ENCODE measurements around the gene SLC26A2. TPM values are rescaled to one million over a fixed set of nuclear protein-coding genes. Genes with fewer than 3 reads are reported as not detected.

SLC26A2 gene
- total RNA-seq, 2 donors from 2014 or later = 19.4 to 31.0 TPM

- Histone ChIP-seq H3K4me1 (replicated peaks) (no peaks in the 10 kb centered on the region), H3K9me3 (no peaks in the 10 kb centered on the region), H3K4me3 (no peak overlapping the region), H3K27me3 (replicated peaks; ENCODE audit: insufficient read depth) (no peaks in the 10 kb centered on the region), H3K27ac (no peak overlapping the region), H3K36me3 (no peaks in the 10 kb centered on the region)
- no peak for TF ChIP-seq POLR2A (IDR thresholded peaks at IDR 0.05)
- TF ChIP-seq POLR2AphosphoS5 (IDR thresholded peaks at IDR 0.05) = no peak
- no peak for TF ChIP-seq CTCF (IDR thresholded peaks at IDR 0.05)
- intact Hi-C loops (cut with DNase I) = no loop called here
- no peak for DNase-seq (ENCODE audit: low spot score)
These were observed 21.9 kb downstream of the SLC26A2 start for GRCh38 chr5:149982505-149982904.

DNA sequence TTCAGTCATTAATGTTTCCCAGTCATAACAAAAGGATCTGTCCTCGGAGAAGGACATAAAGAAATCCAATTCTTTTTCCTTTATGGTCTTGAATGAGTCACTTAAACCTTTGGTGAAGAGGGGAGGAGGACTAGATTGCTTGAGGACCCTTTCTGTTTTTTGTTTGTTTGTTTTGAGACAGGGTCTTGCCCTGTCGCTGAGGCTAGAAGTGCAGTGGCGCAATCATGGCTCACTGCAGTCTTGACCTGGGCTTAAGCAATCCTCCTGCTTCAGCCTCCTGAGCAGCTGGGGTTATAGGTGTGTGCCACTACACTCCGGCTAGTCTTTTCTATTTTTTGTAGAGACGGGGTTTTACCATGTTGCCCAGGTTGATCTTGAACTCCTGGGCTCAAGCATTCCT is 27.6 kb downstream of the SLC26A2 start:
- WGBS = 89% methylated on average over 5 of the region's 5 CpGs
- no peaks in the 10 kb centered on the region for H3K27me3 ChIP-seq (replicated peaks; ENCODE audit: insufficient read depth)
- no peaks in the 10 kb centered on the region for H3K9me3 ChIP-seq
- H3K4me3 ChIP-seq = no peak overlapping the region
- H3K4me1 ChIP-seq (replicated peaks) = no peaks in the 10 kb centered on the region
- intact Hi-C loops (cut with DNase I) = no loop called here
- no peak for DNase-seq (ENCODE audit: low spot score)
- H3K36me3 ChIP-seq = no peaks in the 10 kb centered on the region
- no peak for TF ChIP-seq POLR2AphosphoS5 (IDR thresholded peaks at IDR 0.05)
- TF ChIP-seq POLR2A (IDR thresholded peaks at IDR 0.05) = no peak
- no peak for TF ChIP-seq CTCF (IDR thresholded peaks at IDR 0.05)
- no peak overlapping the region for H3K27ac ChIP-seq

GRCh38 chr5:149990518-149991376 is 30.2 kb downstream of the SLC26A2 start:
- Histone ChIP-seq H3K4me1 (replicated peaks) (peaks cover 9% of the 10 kb centered on the region), H3K27me3 (replicated peaks; ENCODE audit: insufficient read depth) (no peaks in the 10 kb centered on the region), H3K9me3 (no peaks in the 10 kb centered on the region), H3K36me3 (no peaks in the 10 kb centered on the region), H3K4me3 (no peak overlapping the region), H3K27ac (peak overlapping the region in 1 of 2 donors; percentile 8)
- WGBS = 68% methylated on average over 4 of the region's 4 CpGs
- intact Hi-C loops (cut with DNase I) = loop anchor here (2.0 to 5.0 kb wide), 2 partner anchors 156 to 353 kb away; no protein-coding TSS in a partner anchor
- TF ChIP-seq POLR2A (IDR thresholded peaks at IDR 0.05) (no peak), POLR2AphosphoS5 (IDR thresholded peaks at IDR 0.05) (peak; percentile 64), CTCF (IDR thresholded peaks at IDR 0.05) (peak; percentile 80 to 96 (median 91))
- peak; percentile 84 for DNase-seq (ENCODE audit: low spot score)

DNA sequence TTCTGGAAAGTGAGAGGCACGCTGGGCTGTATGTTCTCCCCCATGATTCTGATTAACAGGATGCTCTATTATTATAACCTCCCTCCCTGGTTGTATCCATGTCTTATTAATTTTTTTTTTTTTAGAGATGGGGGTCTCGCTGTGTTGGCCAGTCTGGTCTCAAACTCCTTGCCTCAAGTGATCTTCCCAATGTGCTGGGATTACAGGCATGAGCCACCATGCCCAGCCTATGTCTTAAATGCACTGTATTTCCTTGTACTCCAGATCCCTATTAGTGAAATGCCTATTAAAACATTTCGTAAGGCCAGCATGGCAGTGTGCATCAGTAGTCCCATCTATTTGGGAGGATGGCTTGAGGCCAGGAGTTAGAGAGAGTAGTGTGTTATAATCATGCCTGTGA is 32.9 kb downstream of the SLC26A2 start:
- Histone ChIP-seq H3K36me3 (no peaks in the 10 kb centered on the region), H3K27ac (peak overlapping the region in 1 of 2 donors; percentile 95), H3K27me3 (replicated peaks; ENCODE audit: insufficient read depth) (no peaks in the 10 kb centered on the region), H3K4me1 (replicated peaks) (peaks cover 20% of the 10 kb centered on the region), H3K4me3 (no peak overlapping the region), H3K9me3 (no peaks in the 10 kb centered on the region)
- WGBS = 88% methylated on average over 3 of the region's 3 CpGs
- intact Hi-C loops (cut with DNase I) = loop anchor here (5.0 kb wide), 1 partner anchor 356 kb away; no protein-coding TSS in a partner anchor
- DNase-seq (ENCODE audit: low spot score) = no peak
- no peak for TF ChIP-seq POLR2A (IDR thresholded peaks at IDR 0.05)
- TF ChIP-seq POLR2AphosphoS5 (IDR thresholded peaks at IDR 0.05) = no peak
- TF ChIP-seq CTCF (IDR thresholded peaks at IDR 0.05) = no peak
